Suppressor macrophage treated with lipopolysaccharide for 4 hours (primary cell): ENCODE measurements around the gene WRAP53.
A peak's percentile ranks its signal among the peaks of the same experiment; 100 is the strongest.
"Not testable (repeated sequence)": the region's sequence is repeated elsewhere in the genome, so short reads cannot be mapped to it uniquely, and the experiment has no call there.

ENCODE experiments used
- DNase-seq: peaks from one replicate; pipeline ENCODE4 v3.0.0-alpha.2; 2020

WRAP53 gene

GRCh38 chr17:7687908-7688807 is at the start of gene WRAP53:
Gene WRAP53 (plus strand): TSS chr17:7688477. CDS start chr17:7688649, 172 bp downstream.
- DNase-seq = peak; percentile 99

- DNase-seq = no peak
Measured at GRCh38 chr17:7640783-7641182, 47.5 kb upstream of the WRAP53 start.

GRCh38 chr17:7641635-7642034 is 46.6 kb upstream of the WRAP53 start:
- DNase-seq = not testable (repeated sequence)

- peak; percentile 78 for DNase-seq
Measured at GRCh38 chr17:7644775-7645174, 43.5 kb upstream of the WRAP53 start.

- DNase-seq = no peak
Measured at GRCh38 chr17:7646457-7646856, 41.8 kb upstream of the WRAP53 start.

GRCh38 chr17:7647018-7647417 is 41.3 kb upstream of the WRAP53 start:
- peak; percentile 54 for DNase-seq

GRCh38 chr17:7650509-7651096 is 37.7 kb upstream of the WRAP53 start, which contains the start of gene ATP1B2:
Gene ATP1B2 (plus strand): TSS chr17:7650926. CDS start chr17:7651519, 593 bp downstream.
- DNase-seq = peak; percentile 63

GRCh38 chr17:7651097-7651664 is 37.1 kb upstream of the WRAP53 start:
- no peak for DNase-seq

GRCh38 chr17:7651665-7652387 is 36.5 kb upstream of the WRAP53 start:
- no peak for DNase-seq

GRCh38 chr17:7652388-7653356 is 35.6 kb upstream of the WRAP53 start:
- no peak for DNase-seq

- no peak for DNase-seq
Measured at GRCh38 chr17:7654832-7655540, 33.3 kb upstream of the WRAP53 start.

- DNase-seq = no peak
Measured at GRCh38 chr17:7655541-7655840, 32.8 kb upstream of the WRAP53 start.

- DNase-seq = no peak
Measured at GRCh38 chr17:7656958-7657609, 31.2 kb upstream of the WRAP53 start.

GRCh38 chr17:7667656-7668406 is 20.4 kb upstream of the WRAP53 start:
- no peak for DNase-seq

- no peak for DNase-seq
Measured at GRCh38 chr17:7668482-7668881, 19.8 kb upstream of the WRAP53 start.

GRCh38 chr17:7673239-7673638 is 15.0 kb upstream of the WRAP53 start:
- DNase-seq = peak; percentile 66

GRCh38 chr17:7674934-7675333 is 13.3 kb upstream of the WRAP53 start:
- DNase-seq = no peak

GRCh38 chr17:7676533-7676932 is 11.7 kb upstream of the WRAP53 start:
- DNase-seq = no peak

GRCh38 chr17:7677388-7678067 is 10.7 kb upstream of the WRAP53 start:
- no peak for DNase-seq
